ENCODE results near the gene MYL10. TPM values are rescaled to one million over a fixed set of nuclear protein-coding genes. Genes with fewer than 3 reads are reported as not detected.

MYL10 gene
- total and polyA plus RNA-seq, 2 donors (not counting 3 experiments of a cell fraction or from before 2014, with no cell fraction given): not detected

- DNase-seq (ENCODE audit: low read depth, low spot score) (no peak), FAIRE-seq (no peak)
- CTCF ChIA-PET: no interaction called here
- H3K79me2 ChIP-seq (ENCODE audit: control insufficient read depth, insufficient read depth, low read length): no peaks in the 10 kb centered on the region
- TF ChIP-seq POLR2AphosphoS5 (IDR thresholded peaks at IDR 0.05; ENCODE audit: insufficient read depth, low read depth, low read length): no peak
- no peak for TF ChIP-seq POLR2A (IDR thresholded peaks at IDR 0.05; ENCODE audit: low read depth, low read length)
- TF ChIP-seq JUN (IDR thresholded peaks at IDR 0.05; ENCODE audit: borderline replicate concordance, insufficient read depth, insufficient read length, low read depth): no peak
- no peak for TF ChIP-seq MYC (IDR thresholded peaks at IDR 0.05; ENCODE audit: low read depth, low read length)
- TF ChIP-seq GATA2 (IDR thresholded peaks at IDR 0.05; ENCODE audit: insufficient read depth, insufficient read length, low read depth, low read length): no peak
- TF ChIP-seq MAX (IDR thresholded peaks at IDR 0.05; ENCODE audit: insufficient read depth, insufficient read length): no peak
- TF ChIP-seq, protein P1, sequence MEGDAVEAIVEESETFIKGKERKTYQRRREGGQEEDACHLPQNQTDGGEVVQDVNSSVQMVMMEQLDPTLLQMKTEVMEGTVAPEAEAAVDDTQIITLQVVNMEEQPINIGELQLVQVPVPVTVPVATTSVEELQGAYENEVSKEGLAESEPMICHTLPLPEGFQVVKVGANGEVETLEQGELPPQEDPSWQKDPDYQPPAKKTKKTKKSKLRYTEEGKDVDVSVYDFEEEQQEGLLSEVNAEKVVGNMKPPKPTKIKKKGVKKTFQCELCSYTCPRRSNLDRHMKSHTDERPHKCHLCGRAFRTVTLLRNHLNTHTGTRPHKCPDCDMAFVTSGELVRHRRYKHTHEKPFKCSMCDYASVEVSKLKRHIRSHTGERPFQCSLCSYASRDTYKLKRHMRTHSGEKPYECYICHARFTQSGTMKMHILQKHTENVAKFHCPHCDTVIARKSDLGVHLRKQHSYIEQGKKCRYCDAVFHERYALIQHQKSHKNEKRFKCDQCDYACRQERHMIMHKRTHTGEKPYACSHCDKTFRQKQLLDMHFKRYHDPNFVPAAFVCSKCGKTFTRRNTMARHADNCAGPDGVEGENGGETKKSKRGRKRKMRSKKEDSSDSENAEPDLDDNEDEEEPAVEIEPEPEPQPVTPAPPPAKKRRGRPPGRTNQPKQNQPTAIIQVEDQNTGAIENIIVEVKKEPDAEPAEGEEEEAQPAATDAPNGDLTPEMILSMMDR (IDR thresholded peaks at IDR 0.05; ENCODE audit: extremely low read depth in 1 of 2, insufficient read depth in 1 of 2, low read depth in 1 of 2, low read length in 2 of 2): no peak
- TF ChIP-seq EZH2 (IDR thresholded peaks at IDR 0.05; ENCODE audit: borderline replicate concordance, low read depth, low read length, severe bottlenecking): no peak
- no peak for TF ChIP-seq FOS (IDR thresholded peaks at IDR 0.05; ENCODE audit: borderline replicate concordance, insufficient read depth, low read length)
- no peak overlapping the region for H2AFZ ChIP-seq (ENCODE audit: low read depth, low read length)
- no peaks in the 10 kb centered on the region for H3K9me1 ChIP-seq (replicated peaks; ENCODE audit: control insufficient read depth, extremely low read depth, insufficient read depth, low read length)
- dilution Hi-C loops (cut with MboI; ENCODE audit: extremely low pct_ligation_motif_present, low sequenced_read_pairs): no loop called here
- H3K4me3 ChIP-seq (replicated peaks in 1 of 3; ENCODE audit: insufficient read depth in 1 of 3, low read depth in 1 of 3, low read length in 3 of 3): no peak overlapping the region
- H3K27me3 ChIP-seq (ENCODE audit: control insufficient read depth in 2 of 2, insufficient read depth in 2 of 2, low read length in 2 of 2): peaks cover 0 to 7% of the 10 kb centered on the region in 2 experiments
- no peaks in the 10 kb centered on the region for H3K36me3 ChIP-seq (ENCODE audit: control insufficient read depth in 2 of 2, extremely low read depth in 1 of 2, insufficient read depth in 2 of 2, low read length in 2 of 2)
- H4K20me1 ChIP-seq (replicated peaks; ENCODE audit: control insufficient read depth, extremely low read depth, insufficient read depth, low read length): no peaks in the 10 kb centered on the region
- no peak overlapping the region for H3K27ac ChIP-seq (ENCODE audit: insufficient read depth, low read depth, low read length)
- no peak overlapping the region for H3K9ac ChIP-seq (replicated peaks; ENCODE audit: extremely low read depth, insufficient read depth, low read length)
- POLR2A ChIA-PET: no interaction called here
- H3K4me2 ChIP-seq (ENCODE audit: insufficient read depth, low read length): no peak overlapping the region
- no peaks in the 10 kb centered on the region for H3K4me1 ChIP-seq (ENCODE audit: control insufficient read depth, extremely low read depth, insufficient read depth, low read length)
- intact Hi-C loops (cut with micrococcal nuclease): no loop called here
- no TSS peak for BruUV-seq (replicated peaks)
- no peaks in the 10 kb centered on the region for H3K9me3 ChIP-seq (replicated peaks; ENCODE audit: control insufficient read depth, insufficient read depth, low read length)
These were observed 3.9 kb downstream of the MYL10 start for GRCh38 chr7:101625031-101625791.

Measured in endothelial cell of umbilical vein (primary cell).